CD14-positive monocyte (primary cell): ENCODE data around the gene WHRN. TPM values are rescaled to one million over a fixed set of nuclear protein-coding genes. Genes with fewer than 3 reads are reported as not detected.

Experiments
- DNase-seq, 3 donors: peaks; one replicate each; pipeline ENCODE4 v3.0.0-alpha.2; 2011 to 2022
- H2AFZ ChIP-seq: 2 replicates; pipeline ENCODE4 v1.6.0; 2012; ENCODE audit warnings: mild to moderate bottlenecking, low read depth, low read length, inconsistent platforms; ENCODE audit not compliant: insufficient read depth, poor library complexity, severe bottlenecking
- H3K27ac ChIP-seq, 2 donors: 1 replicate in 1 of 2; 2 replicates in 1 of 2; pipeline ENCODE4 v1.5.1; 2012 to 2013; ENCODE audit warnings: low read length in 2 of 2, control low read depth in 1 of 2, inconsistent platforms in 1 of 2, low read depth in 1 of 2, mild to moderate bottlenecking in 1 of 2
- H3K27me3 ChIP-seq, 2 donors: one replicate each; pipeline versions ENCODE4 v1.6.0 to v1.6.1; 2011 to 2013; ENCODE audit warnings: low read length in 2 of 2; ENCODE audit not compliant: control insufficient read depth in 2 of 2, insufficient read depth in 2 of 2
- H3K36me3 ChIP-seq, 2 donors: replicated peaks in 1 of 2; 1 replicate in 1 of 2; 2 replicates in 1 of 2; pipeline versions ENCODE4 v1.5.1 to v1.6.1; 2012 to 2013; ENCODE audit warnings: low read length in 2 of 2, control low read depth in 1 of 2, inconsistent platforms in 1 of 2, mild to moderate bottlenecking in 1 of 2; ENCODE audit not compliant: insufficient read depth in 2 of 2, control insufficient read depth in 1 of 2
- H3K4me1 ChIP-seq, 2 donors: 1 replicate in 1 of 2; 2 replicates in 1 of 2; pipeline versions ENCODE4 v1.5.1 to v1.6.1; 2012 to 2013; ENCODE audit warnings: low read length in 2 of 2, control low read depth in 1 of 2, inconsistent platforms in 1 of 2, mild to moderate bottlenecking in 1 of 2, moderate library complexity in 1 of 2; ENCODE audit not compliant: insufficient read depth in 2 of 2, control insufficient read depth in 1 of 2
- H3K4me2 ChIP-seq: replicated peaks from 2 replicates; pipeline ENCODE3; 2012; ENCODE audit warnings: low read length, moderate library complexity, mild to moderate bottlenecking; ENCODE audit not compliant: poor library complexity, severe bottlenecking; ENCODE audit errors: extremely low read depth
- H3K4me3 ChIP-seq, 3 experiments: fragments of 200-600 bp in 1 of 3; sonication (generic) in 1 of 3; replicated peaks in 1 of 3; 1 replicate in 2 of 3; 2 replicates in 1 of 3; pipeline ENCODE4 v1.5.1; 2011 to 2013; ENCODE audit warnings: low read length in 3 of 3, mild to moderate bottlenecking in 3 of 3, control low read depth in 2 of 3, low read depth in 2 of 3, inconsistent platforms in 1 of 3, moderate library complexity in 1 of 3
- H3K79me2 ChIP-seq: 2 replicates; pipeline ENCODE4 v1.6.0; 2012; ENCODE audit warnings: mild to moderate bottlenecking, control low read depth, inconsistent platforms, low read length, moderate library complexity; ENCODE audit not compliant: insufficient read depth
- H3K9ac ChIP-seq: 2 replicates; pipeline ENCODE4 v1.6.0; 2017; ENCODE audit warnings: low read length, mild to moderate bottlenecking; ENCODE audit not compliant: insufficient read depth, poor library complexity, severe bottlenecking
- H3K9me3 ChIP-seq, 2 donors: replicated peaks in 1 of 2; 1 replicate in 1 of 2; 2 replicates in 1 of 2; pipeline versions ENCODE4 v1.5.1 to v1.6.1; 2012 to 2013; ENCODE audit warnings: low read length in 2 of 2, control low read depth in 1 of 2; ENCODE audit not compliant: control insufficient read depth in 1 of 2, insufficient read depth in 1 of 2
- H4K20me1 ChIP-seq: 2 replicates; pipeline ENCODE4 v1.6.0; 2012; ENCODE audit warnings: mild to moderate bottlenecking, low read length, control low read depth, moderate library complexity; ENCODE audit not compliant: insufficient read depth
- H3K27ac Mint-ChIP-seq, 7 donors: one replicate each; pipeline ENCODE4 v1.8.0; 2020; ENCODE audit warnings: mild to moderate bottlenecking in 7 of 7, mixed read lengths in 7 of 7, moderate library complexity in 6 of 7, inconsistent platforms in 2 of 7
- H3K27me3 Mint-ChIP-seq, 3 donors: one replicate each; pipeline ENCODE4 v1.8.0; 2021 to 2022; ENCODE audit warnings: low read depth in 3 of 3, mild to moderate bottlenecking in 3 of 3, mixed read lengths in 3 of 3, moderate library complexity in 3 of 3, inconsistent platforms in 1 of 3
- H3K36me3 Mint-ChIP-seq, 2 donors: one replicate each; pipeline ENCODE4 v1.8.0; 2020; ENCODE audit warnings: mixed read lengths in 2 of 2, inconsistent platforms in 1 of 2, mild to moderate bottlenecking in 1 of 2
- H3K4me1 Mint-ChIP-seq: one replicate; pipeline ENCODE4 v1.8.0; 2020; ENCODE audit warnings: mild to moderate bottlenecking, mixed read lengths
- H3K4me3 Mint-ChIP-seq, 2 donors: one replicate each; pipeline ENCODE4 v1.8.0; 2020; ENCODE audit warnings: mild to moderate bottlenecking in 2 of 2, mixed read lengths in 2 of 2, moderate library complexity in 1 of 2
- H3K9me3 Mint-ChIP-seq, 7 donors: one replicate each; pipeline ENCODE4 v1.8.0; 2020 to 2022; ENCODE audit warnings: mixed read lengths in 7 of 7, mild to moderate bottlenecking in 6 of 7, moderate library complexity in 6 of 7, inconsistent platforms in 2 of 7
- WGBS: methylation state at CpG from one replicate; pipeline ENCODE4 v1.1.5; 2013; ENCODE audit warnings: missing lambda C conversion rate; ENCODE audit not compliant: insufficient coverage; 5-methylcytosine and 5-hydroxymethylcytosine counted together
- intact Hi-C, 2 donors: fragments of 100-400 bp; cut with micrococcal nuclease; formaldehyde crosslinking; loops; one replicate each; pipeline versions ENCODE4 v1.15.0 to v1.15.1; 2023
- polyA plus RNA-seq, 3 donors: library from polyadenylated mRNA; depleted of rRNA in 1 of 3; unstranded in 2 of 3; stranded (reverse) in 1 of 3; fragments of 300-500 nt in 2 of 3; fragments of >200 nt in 1 of 3; fragmentation: Illumina TruSeq in 2 of 3; gene quantifications; 1 replicate in 2 of 3; 2 replicates in 1 of 3; pipeline ENCODE4 v1.2.3, GENCODE V29; 2012 to 2021
- TF ChIP-seq, protein P1 (sequence below): fragments of 200-600 bp; IDR thresholded peaks from one replicate; pipeline ENCODE4 v1.8.0; 2022; ENCODE audit warnings: antibody characterized with exemption, mild to moderate bottlenecking

The WHRN gene
- polyA plus RNA-seq, 3 donors, result 0.13 to 0.59 (median 0.30) TPM

DNA sequence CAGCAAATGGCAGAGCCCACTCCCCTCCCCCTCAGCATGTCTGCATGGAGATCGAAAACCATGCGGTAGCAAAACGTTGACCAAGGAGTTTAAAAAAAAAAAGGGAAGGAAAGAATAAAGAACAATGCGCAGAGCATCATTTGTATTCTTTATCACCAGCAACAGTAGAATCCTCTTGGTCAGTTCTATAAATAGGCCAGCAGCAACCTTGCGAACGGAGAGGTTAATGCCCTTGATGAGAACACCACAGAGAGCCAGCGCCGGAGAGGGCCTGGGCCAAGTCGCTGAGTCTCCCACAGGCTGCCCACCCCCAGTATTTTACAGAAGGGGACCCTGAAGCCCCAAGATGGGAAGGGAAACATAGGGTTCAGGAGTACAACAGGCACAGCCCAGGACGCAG is 22.7 kb downstream of the WHRN start:
- H3K27ac ChIP-seq, result no peak overlapping the region
- Mint-ChIP-seq H3K36me3 (no peaks in the 10 kb centered on the region), H3K27ac (peak overlapping the region in 6 of 7 donors; percentile 14 to 70 (median 50)), H3K9me3 (peaks cover 0 to 4% (median 0%) of the 10 kb centered on the region in 7 donors), H3K4me1 (peaks cover 53% of the 10 kb centered on the region), H3K27me3 (peaks cover 4 to 9% (median 5%) of the 10 kb centered on the region in 3 donors), H3K4me3 (peak overlapping the region in 1 of 2 donors; percentile 76)
- H3K4me3 ChIP-seq, result no peak overlapping the region
- H3K79me2 ChIP-seq, result no peaks in the 10 kb centered on the region
- no peaks in the 10 kb centered on the region for H3K27me3 ChIP-seq
- H3K4me1 ChIP-seq, result peaks cover 39 to 44% of the 10 kb centered on the region in 2 donors
- TF ChIP-seq, protein P1, sequence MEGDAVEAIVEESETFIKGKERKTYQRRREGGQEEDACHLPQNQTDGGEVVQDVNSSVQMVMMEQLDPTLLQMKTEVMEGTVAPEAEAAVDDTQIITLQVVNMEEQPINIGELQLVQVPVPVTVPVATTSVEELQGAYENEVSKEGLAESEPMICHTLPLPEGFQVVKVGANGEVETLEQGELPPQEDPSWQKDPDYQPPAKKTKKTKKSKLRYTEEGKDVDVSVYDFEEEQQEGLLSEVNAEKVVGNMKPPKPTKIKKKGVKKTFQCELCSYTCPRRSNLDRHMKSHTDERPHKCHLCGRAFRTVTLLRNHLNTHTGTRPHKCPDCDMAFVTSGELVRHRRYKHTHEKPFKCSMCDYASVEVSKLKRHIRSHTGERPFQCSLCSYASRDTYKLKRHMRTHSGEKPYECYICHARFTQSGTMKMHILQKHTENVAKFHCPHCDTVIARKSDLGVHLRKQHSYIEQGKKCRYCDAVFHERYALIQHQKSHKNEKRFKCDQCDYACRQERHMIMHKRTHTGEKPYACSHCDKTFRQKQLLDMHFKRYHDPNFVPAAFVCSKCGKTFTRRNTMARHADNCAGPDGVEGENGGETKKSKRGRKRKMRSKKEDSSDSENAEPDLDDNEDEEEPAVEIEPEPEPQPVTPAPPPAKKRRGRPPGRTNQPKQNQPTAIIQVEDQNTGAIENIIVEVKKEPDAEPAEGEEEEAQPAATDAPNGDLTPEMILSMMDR, result no peak
- no peaks in the 10 kb centered on the region for H3K36me3 ChIP-seq
- no peaks in the 10 kb centered on the region for H3K9me3 ChIP-seq
- H3K9ac ChIP-seq, result no peak overlapping the region
- H2AFZ ChIP-seq, result no peak overlapping the region
- H4K20me1 ChIP-seq, result no peaks in the 10 kb centered on the region
- peak overlapping the region; percentile 21 for H3K4me2 ChIP-seq
- intact Hi-C loops, result loop anchor here in 1 of 2 donors (10.0 kb wide), 3 partner anchors 78 to 132 kb away; partner anchors contain the start of gene TMEM268
- WGBS, result 0% methylated on average over 1 of the region's 10 CpGs
- peak in 2 of 3 donors; percentile 4 to 12 for DNase-seq

DNA sequence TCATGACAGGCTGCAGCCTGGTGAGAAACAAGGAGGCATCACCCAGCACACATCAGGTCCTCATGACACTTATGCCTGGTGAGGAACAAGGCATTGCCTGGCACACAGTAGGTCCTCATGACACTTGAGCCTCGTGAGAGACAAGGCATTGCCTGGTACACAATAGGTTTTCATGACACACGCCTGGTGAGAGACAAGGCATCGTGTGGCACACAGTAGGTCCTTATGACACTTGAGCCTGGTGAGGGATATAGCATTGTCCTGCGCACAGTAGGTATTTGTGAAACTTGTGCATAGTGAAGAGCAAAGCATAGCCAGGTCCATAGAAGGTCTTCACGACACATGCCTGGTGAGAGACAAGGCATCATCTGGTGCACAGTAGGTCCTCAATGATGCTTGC is 23.5 kb downstream of the WHRN start:
- Histone ChIP-seq H3K4me1 (peaks cover 39 to 44% of the 10 kb centered on the region in 2 donors), H3K9ac (no peak overlapping the region), H3K27ac (no peak overlapping the region), H3K36me3 (no peaks in the 10 kb centered on the region), H3K4me2 (no peak overlapping the region), H3K79me2 (no peaks in the 10 kb centered on the region), H3K9me3 (no peaks in the 10 kb centered on the region), H4K20me1 (no peaks in the 10 kb centered on the region), H3K4me3 (no peak overlapping the region), H3K27me3 (no peaks in the 10 kb centered on the region), H2AFZ (no peak overlapping the region)
- no peaks in the 10 kb centered on the region for H3K36me3 Mint-ChIP-seq
- TF ChIP-seq, protein P1, result no peak
- H3K4me3 Mint-ChIP-seq, result no peak overlapping the region
- peak overlapping the region in 6 of 7 donors; percentile 4 to 91 (median 72) for H3K27ac Mint-ChIP-seq
- peaks cover 4 to 9% (median 5%) of the 10 kb centered on the region in 3 donors for H3K27me3 Mint-ChIP-seq
- intact Hi-C loops, result loop anchor here in 1 of 2 donors (10.0 kb wide), 3 partner anchors 77 to 133 kb away; partner anchors contain the start of gene TMEM268
- peaks cover 0 to 4% (median 0%) of the 10 kb centered on the region in 7 donors for H3K9me3 Mint-ChIP-seq
- peaks cover 53% of the 10 kb centered on the region for H3K4me1 Mint-ChIP-seq
- 92% methylated on average over 5 of the region's 5 CpGs for WGBS
- DNase-seq, result no peak
